Fibroblast of gingiva (primary cell): ENCODE data around the gene ATIC.
"Not testable (repeated sequence)": the region's sequence is repeated elsewhere in the genome, so short reads cannot be mapped to it uniquely, and the experiment has no call there.

Source experiments
- DNase-seq: peaks from one replicate; pipeline ENCODE4 v3.0.0-alpha.2; 2011; ENCODE audit warnings: low read depth

ATIC gene

GRCh38 chr2:215315301-215315700, 3.4 kb downstream of the ATIC start:
- DNase-seq, result no peak

GRCh38 chr2:215316336-215316735, 4.5 kb downstream of the ATIC start:
- DNase-seq, result no peak

GRCh38 chr2:215319500-215319899, 7.6 kb downstream of the ATIC start:
- DNase-seq, result no peak

- DNase-seq, result peak; percentile 47
Observed at GRCh38 chr2:215320102-215320501, 8.2 kb downstream of the ATIC start.

GRCh38 chr2:215320679-215321078, 8.8 kb downstream of the ATIC start:
- DNase-seq, result no peak

GRCh38 chr2:215324811-215325210, 13.0 kb downstream of the ATIC start:
- DNase-seq, result no peak

GRCh38 chr2:215328066-215328465, 16.2 kb downstream of the ATIC start:
- no peak for DNase-seq

GRCh38 chr2:215332872-215333595, 21.2 kb downstream of the ATIC start:
- DNase-seq, result no peak

GRCh38 chr2:215338883-215339679, 27.2 kb downstream of the ATIC start:
- DNase-seq, result no peak

GRCh38 chr2:215347878-215348277, 36.0 kb downstream of the ATIC start:
- DNase-seq, result no peak

- no peak for DNase-seq
Observed at GRCh38 chr2:215352602-215353001, 40.7 kb downstream of the ATIC start.

- DNase-seq, result no peak
Observed at GRCh38 chr2:215354771-215355695, 43.2 kb downstream of the ATIC start.

GRCh38 chr2:215355801-215356200, 43.9 kb downstream of the ATIC start:
- DNase-seq, result no peak

- no peak for DNase-seq
Observed at GRCh38 chr2:215356334-215356947, 44.6 kb downstream of the ATIC start.

- peak; percentile 52 for DNase-seq
Observed at GRCh38 chr2:215356948-215357461, 45.1 kb downstream of the ATIC start.

- no peak for DNase-seq
Observed at GRCh38 chr2:215357660-215358059, 45.8 kb downstream of the ATIC start.

- DNase-seq, result no peak
Observed at GRCh38 chr2:215358312-215358845, 46.5 kb downstream of the ATIC start.

GRCh38 chr2:215358891-215359575, 47.2 kb downstream of the ATIC start:
- DNase-seq, result no peak

GRCh38 chr2:215359576-215359922, 47.7 kb downstream of the ATIC start:
- DNase-seq, result no peak

- not testable (repeated sequence) for DNase-seq
Observed at GRCh38 chr2:215360059-215360458, 48.2 kb downstream of the ATIC start.

- DNase-seq, result no peak
Observed at GRCh38 chr2:215360596-215360995, 48.7 kb downstream of the ATIC start.
